ENCODE measurements around the gene ZNF579. TPM values are rescaled to one million over a fixed set of nuclear protein-coding genes. Genes with fewer than 3 reads are reported as not detected.

Gene ZNF579
- total RNA-seq, 1 experiment from 2014 or later: 7.2 TPM

GRCh38 chr19:55617426-55617825 is 36.8 kb upstream of the ZNF579 start:
- no peak for DNase-seq (ENCODE audit: low read depth in 1 of 2, low spot score in 2 of 2)
- Histone ChIP-seq H3K4me1 (replicated peaks) (no peaks in the 10 kb centered on the region), H3K27ac (no peak overlapping the region), H3K9me3 (replicated peaks) (no peaks in the 10 kb centered on the region), H3K4me3 (no peak overlapping the region), H3K27me3 (replicated peaks) (no peaks in the 10 kb centered on the region), H3K36me3 (peaks cover 48% of the 10 kb centered on the region)

GRCh38 chr19:55616395-55616875 is 35.8 kb upstream of the ZNF579 start:
- H3K4me1 ChIP-seq (replicated peaks): no peaks in the 10 kb centered on the region
- no peaks in the 10 kb centered on the region for H3K27me3 ChIP-seq (replicated peaks)
- H3K9me3 ChIP-seq (replicated peaks): no peaks in the 10 kb centered on the region
- no peak for DNase-seq (ENCODE audit: low read depth in 1 of 2, low spot score in 2 of 2)
- no peak overlapping the region for H3K4me3 ChIP-seq
- H3K36me3 ChIP-seq: peaks cover 41% of the 10 kb centered on the region
- H3K27ac ChIP-seq: no peak overlapping the region

GRCh38 chr19:55615543-55616394 is 35.1 kb upstream of the ZNF579 start:
- Histone ChIP-seq H3K4me1 (replicated peaks) (no peaks in the 10 kb centered on the region), H3K27ac (no peak overlapping the region), H3K36me3 (peaks cover 40% of the 10 kb centered on the region), H3K9me3 (replicated peaks) (no peaks in the 10 kb centered on the region), H3K4me3 (no peak overlapping the region), H3K27me3 (replicated peaks) (no peaks in the 10 kb centered on the region)
- DNase-seq (ENCODE audit: low read depth in 1 of 2, low spot score in 2 of 2): no peak

GRCh38 chr19:55614711-55615542 is 34.3 kb upstream of the ZNF579 start:
- Histone ChIP-seq H3K4me1 (replicated peaks) (no peaks in the 10 kb centered on the region), H3K9me3 (replicated peaks) (no peaks in the 10 kb centered on the region), H3K36me3 (peaks cover 42% of the 10 kb centered on the region), H3K27ac (no peak overlapping the region), H3K27me3 (replicated peaks) (no peaks in the 10 kb centered on the region), H3K4me3 (no peak overlapping the region)
- DNase-seq (ENCODE audit: low read depth in 1 of 2, low spot score in 2 of 2): no peak

GRCh38 chr19:55613930-55614710 is 33.5 kb upstream of the ZNF579 start:
- no peaks in the 10 kb centered on the region for H3K9me3 ChIP-seq (replicated peaks)
- no peak for DNase-seq (ENCODE audit: low read depth in 1 of 2, low spot score in 2 of 2)
- no peak overlapping the region for H3K4me3 ChIP-seq
- H3K27ac ChIP-seq: no peak overlapping the region
- H3K36me3 ChIP-seq: peaks cover 50% of the 10 kb centered on the region
- H3K27me3 ChIP-seq (replicated peaks): no peaks in the 10 kb centered on the region
- H3K4me1 ChIP-seq (replicated peaks): no peaks in the 10 kb centered on the region

GRCh38 chr19:55613396-55613795 is 32.7 kb upstream of the ZNF579 start:
- DNase-seq (ENCODE audit: low read depth in 1 of 2, low spot score in 2 of 2): no peak
- peaks cover 54% of the 10 kb centered on the region for H3K36me3 ChIP-seq

GRCh38 chr19:55611983-55612645 is 31.5 kb upstream of the ZNF579 start:
- no peak for DNase-seq (ENCODE audit: low read depth in 1 of 2, low spot score in 2 of 2)
- Histone ChIP-seq H3K4me3 (no peak overlapping the region), H3K27ac (no peak overlapping the region), H3K9me3 (replicated peaks) (no peaks in the 10 kb centered on the region), H3K4me1 (replicated peaks) (no peaks in the 10 kb centered on the region), H3K36me3 (peaks cover 45% of the 10 kb centered on the region), H3K27me3 (replicated peaks) (no peaks in the 10 kb centered on the region)

More at GRCh38 chr19:55613396-55613795, 32.7 kb upstream of the ZNF579 start:
- Histone ChIP-seq H3K4me3 (no peak overlapping the region), H3K27me3 (replicated peaks) (no peaks in the 10 kb centered on the region), H3K9me3 (replicated peaks) (no peaks in the 10 kb centered on the region), H3K4me1 (replicated peaks) (no peaks in the 10 kb centered on the region), H3K27ac (no peak overlapping the region)

GRCh38 chr19:55611300-55611982 is 30.8 kb upstream of the ZNF579 start:
- H3K27me3 ChIP-seq (replicated peaks): no peaks in the 10 kb centered on the region
- no peaks in the 10 kb centered on the region for H3K9me3 ChIP-seq (replicated peaks)
- no peak overlapping the region for H3K4me3 ChIP-seq
- H3K36me3 ChIP-seq: peaks cover 48% of the 10 kb centered on the region
- no peak for DNase-seq (ENCODE audit: low read depth in 1 of 2, low spot score in 2 of 2)
- no peak overlapping the region for H3K27ac ChIP-seq
- H3K4me1 ChIP-seq (replicated peaks): peaks cover 4% of the 10 kb centered on the region

- H3K4me3 ChIP-seq: no peak overlapping the region
- H3K4me1 ChIP-seq (replicated peaks): peaks cover 11% of the 10 kb centered on the region
- H3K36me3 ChIP-seq: peaks cover 33% of the 10 kb centered on the region
- DNase-seq (ENCODE audit: low read depth in 1 of 2, low spot score in 2 of 2): no peak
- no peaks in the 10 kb centered on the region for H3K27me3 ChIP-seq (replicated peaks)
- H3K27ac ChIP-seq: no peak overlapping the region
- H3K9me3 ChIP-seq (replicated peaks): no peaks in the 10 kb centered on the region
These were observed 28.7 kb upstream of the ZNF579 start for GRCh38 chr19:55609326-55609725.

- Histone ChIP-seq H3K27ac (no peak overlapping the region), H3K9me3 (replicated peaks) (no peaks in the 10 kb centered on the region), H3K4me3 (peak overlapping the region; percentile 69), H3K4me1 (replicated peaks) (peaks cover 14% of the 10 kb centered on the region), H3K27me3 (replicated peaks) (no peaks in the 10 kb centered on the region), H3K36me3 (peaks cover 33% of the 10 kb centered on the region)
- DNase-seq (ENCODE audit: low read depth in 1 of 2, low spot score in 2 of 2): no peak
These were observed 26.2 kb upstream of the ZNF579 start for GRCh38 chr19:55606817-55607216.

- Histone ChIP-seq H3K27ac (no peak overlapping the region), H3K4me3 (peak overlapping the region; percentile 69), H3K4me1 (replicated peaks) (peaks cover 14% of the 10 kb centered on the region)
These were observed 25.8 kb upstream of the ZNF579 start for GRCh38 chr19:55606471-55606787.

GRCh38 chr19:55605637-55606470 is 25.2 kb upstream of the ZNF579 start, which contains the start of gene ZNF865:
Gene ZNF865 (plus strand): TSS chr19:55605647. CDS start chr19:55613619, 7,972 bp downstream.
- H3K36me3 ChIP-seq: peaks cover 31% of the 10 kb centered on the region
- H3K27ac ChIP-seq: peak within 1 kb of the TSS; percentile 67
- H3K9me3 ChIP-seq (replicated peaks): no peaks in the 10 kb centered on the region
- H3K4me3 ChIP-seq: peak within 1 kb of the TSS; percentile 69
- DNase-seq (ENCODE audit: low read depth in 1 of 2, low spot score in 2 of 2): peak; percentile 78 to 86
- H3K4me1 ChIP-seq (replicated peaks): peaks cover 16% of the 10 kb centered on the region
- no peaks in the 10 kb centered on the region for H3K27me3 ChIP-seq (replicated peaks)

More at GRCh38 chr19:55606471-55606787, 25.8 kb upstream of the ZNF579 start:
- Histone ChIP-seq H3K27me3 (replicated peaks) (no peaks in the 10 kb centered on the region), H3K9me3 (replicated peaks) (no peaks in the 10 kb centered on the region), H3K36me3 (peaks cover 33% of the 10 kb centered on the region)
- DNase-seq (ENCODE audit: low read depth in 1 of 2, low spot score in 2 of 2): no peak
